ENCODE measurements around the gene HLTF. TPM values are rescaled to one million over a fixed set of nuclear protein-coding genes. Genes with fewer than 3 reads are reported as not detected.
"Not testable (repeated sequence)": the region's sequence is repeated elsewhere in the genome, so short reads cannot be mapped to it uniquely, and the experiment has no call there.

HLTF gene
- total RNA-seq, 1 donor from 2014 or later, result 21.6 TPM

DNA sequence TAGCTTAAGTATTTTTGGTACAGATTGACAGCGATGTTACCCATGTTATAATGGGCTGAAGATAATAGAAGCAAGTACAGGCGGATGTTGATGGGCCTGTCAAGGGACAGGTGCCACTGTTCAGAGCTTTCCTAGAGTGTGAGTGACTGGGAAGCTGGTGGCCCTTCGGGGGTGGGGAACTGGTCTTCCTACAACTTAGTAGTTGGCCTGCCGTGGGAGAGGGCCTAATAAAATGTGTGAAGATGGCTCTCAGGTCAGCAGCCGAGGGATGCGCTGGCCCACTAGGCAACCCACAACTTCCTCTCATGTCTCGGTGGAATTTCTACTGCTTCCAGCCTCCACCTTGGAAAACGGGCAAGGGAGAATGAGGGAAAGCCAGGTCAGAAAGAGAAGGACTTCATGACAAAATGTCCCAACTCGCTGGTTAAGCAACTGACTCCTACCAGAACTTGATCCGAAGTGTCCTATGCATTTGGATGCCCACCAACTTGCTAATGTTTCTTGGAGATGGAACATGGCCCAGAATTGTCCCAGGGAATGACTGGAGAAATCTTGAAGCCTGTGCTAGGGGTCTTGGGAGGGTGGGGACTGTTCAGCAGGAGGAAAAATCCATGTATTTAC lies 93.6 kb downstream of the HLTF start:
- Histone ChIP-seq H3K36me3 (ENCODE audit: control insufficient read depth, insufficient read depth, low read length) (no peaks in the 10 kb centered on the region), H3K4me3 (ENCODE audit: low read depth, low read length) (no peak overlapping the region), H3K27me3 (ENCODE audit: control insufficient read depth, insufficient read depth, low read length) (no peaks in the 10 kb centered on the region)
- no peak for DNase-seq (ENCODE audit: low read depth)
- TF ChIP-seq, protein P1, sequence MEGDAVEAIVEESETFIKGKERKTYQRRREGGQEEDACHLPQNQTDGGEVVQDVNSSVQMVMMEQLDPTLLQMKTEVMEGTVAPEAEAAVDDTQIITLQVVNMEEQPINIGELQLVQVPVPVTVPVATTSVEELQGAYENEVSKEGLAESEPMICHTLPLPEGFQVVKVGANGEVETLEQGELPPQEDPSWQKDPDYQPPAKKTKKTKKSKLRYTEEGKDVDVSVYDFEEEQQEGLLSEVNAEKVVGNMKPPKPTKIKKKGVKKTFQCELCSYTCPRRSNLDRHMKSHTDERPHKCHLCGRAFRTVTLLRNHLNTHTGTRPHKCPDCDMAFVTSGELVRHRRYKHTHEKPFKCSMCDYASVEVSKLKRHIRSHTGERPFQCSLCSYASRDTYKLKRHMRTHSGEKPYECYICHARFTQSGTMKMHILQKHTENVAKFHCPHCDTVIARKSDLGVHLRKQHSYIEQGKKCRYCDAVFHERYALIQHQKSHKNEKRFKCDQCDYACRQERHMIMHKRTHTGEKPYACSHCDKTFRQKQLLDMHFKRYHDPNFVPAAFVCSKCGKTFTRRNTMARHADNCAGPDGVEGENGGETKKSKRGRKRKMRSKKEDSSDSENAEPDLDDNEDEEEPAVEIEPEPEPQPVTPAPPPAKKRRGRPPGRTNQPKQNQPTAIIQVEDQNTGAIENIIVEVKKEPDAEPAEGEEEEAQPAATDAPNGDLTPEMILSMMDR (IDR thresholded peaks at IDR 0.05; ENCODE audit: insufficient read depth, low read length, poor library complexity, severe bottlenecking), result no peak

DNA sequence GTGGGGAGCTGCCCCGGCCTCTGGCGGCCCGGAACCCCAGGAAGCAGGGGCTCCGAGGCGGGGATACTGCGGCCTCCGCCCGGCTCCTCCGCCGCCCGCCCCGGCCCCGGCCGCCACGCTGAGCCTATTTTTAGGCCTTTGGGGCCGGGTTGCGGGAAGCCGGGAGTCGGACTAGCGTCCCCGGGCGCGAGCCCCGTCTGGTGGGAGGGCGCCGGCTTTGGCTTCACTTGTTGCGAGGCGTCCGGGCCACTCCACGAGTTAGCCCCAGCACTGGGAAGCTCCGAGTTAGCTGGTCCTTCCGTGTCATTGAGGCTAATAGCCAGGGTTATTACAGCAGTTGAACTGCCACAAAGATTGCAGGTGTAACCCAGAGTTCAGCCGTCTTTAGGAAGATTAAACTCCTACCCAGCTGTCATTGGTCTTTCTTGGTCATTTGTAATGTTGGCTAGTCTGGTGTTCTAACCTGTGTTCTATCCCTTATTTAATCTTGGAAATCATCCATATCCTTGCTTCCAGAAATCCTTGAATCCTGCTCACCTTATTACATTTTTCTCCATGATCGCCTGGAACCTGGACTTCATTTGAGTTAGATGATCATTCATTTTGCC lies 94.2 kb downstream of the HLTF start:
- TF ChIP-seq, protein P1 (IDR thresholded peaks at IDR 0.05; ENCODE audit: insufficient read depth, low read length, poor library complexity, severe bottlenecking), result no peak
- H3K27me3 ChIP-seq (ENCODE audit: control insufficient read depth, insufficient read depth, low read length), result no peaks in the 10 kb centered on the region
- H3K36me3 ChIP-seq (ENCODE audit: control insufficient read depth, insufficient read depth, low read length), result no peaks in the 10 kb centered on the region
- no peak for DNase-seq (ENCODE audit: low read depth)
- peak overlapping the region; percentile 64 for H3K4me3 ChIP-seq (ENCODE audit: low read depth, low read length)

DNA sequence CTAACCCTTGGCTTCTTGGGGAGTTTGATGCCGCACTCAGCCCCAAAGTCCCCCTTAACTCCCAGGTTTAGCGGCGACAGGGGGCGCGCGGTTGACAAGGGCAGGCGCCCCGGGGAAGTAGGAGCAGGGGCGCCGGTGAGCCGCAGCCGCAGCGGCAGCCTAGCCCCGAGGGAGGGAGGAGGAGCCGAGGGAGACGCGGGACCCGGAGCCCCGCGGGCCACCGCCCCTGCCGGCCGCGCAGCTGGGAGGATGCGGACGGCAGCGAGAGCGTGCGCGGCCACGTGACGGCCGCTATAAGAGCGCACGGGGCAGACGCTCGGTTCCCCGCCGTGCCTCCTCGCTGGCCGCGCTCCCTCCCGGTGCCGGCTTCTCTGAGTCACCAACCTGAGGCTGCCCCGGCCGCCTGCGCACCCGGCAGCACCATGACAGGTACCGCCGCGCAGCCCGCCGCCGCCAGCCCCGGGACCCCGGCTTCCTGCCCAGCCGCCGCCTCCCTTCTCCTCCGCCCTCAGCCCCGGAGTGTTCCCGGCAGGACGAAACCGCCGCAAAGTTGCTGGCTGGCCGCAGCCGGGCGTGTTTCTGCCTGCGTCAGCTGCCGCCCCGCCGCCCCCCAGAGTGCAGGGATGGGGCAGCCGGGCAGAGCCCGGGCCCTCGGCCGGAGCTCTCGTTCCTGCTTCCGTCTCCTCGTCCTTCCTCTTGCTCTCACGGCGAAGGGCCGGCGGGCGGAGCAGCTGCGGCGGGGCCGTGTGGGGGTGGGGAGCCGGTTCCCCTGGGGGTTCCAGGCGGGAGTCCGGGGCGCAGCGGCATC lies 94.9 kb downstream of the HLTF start, which contains the start of gene GYG1:
GYG1 (plus strand) TSS at position 322 of the 808 bp plus-strand sequence; CDS start at position 423, 101 bp downstream.
- H3K27me3 ChIP-seq (ENCODE audit: control insufficient read depth, insufficient read depth, low read length), result no peaks in the 10 kb centered on the region
- no peak for DNase-seq (ENCODE audit: low read depth)
- H3K36me3 ChIP-seq (ENCODE audit: control insufficient read depth, insufficient read depth, low read length), result no peaks in the 10 kb centered on the region
- TF ChIP-seq, protein P1 (IDR thresholded peaks at IDR 0.05; ENCODE audit: insufficient read depth, low read length, poor library complexity, severe bottlenecking), result peak; percentile 34
- peak within 1 kb of the TSS; percentile 64 for H3K4me3 ChIP-seq (ENCODE audit: low read depth, low read length)

DNA sequence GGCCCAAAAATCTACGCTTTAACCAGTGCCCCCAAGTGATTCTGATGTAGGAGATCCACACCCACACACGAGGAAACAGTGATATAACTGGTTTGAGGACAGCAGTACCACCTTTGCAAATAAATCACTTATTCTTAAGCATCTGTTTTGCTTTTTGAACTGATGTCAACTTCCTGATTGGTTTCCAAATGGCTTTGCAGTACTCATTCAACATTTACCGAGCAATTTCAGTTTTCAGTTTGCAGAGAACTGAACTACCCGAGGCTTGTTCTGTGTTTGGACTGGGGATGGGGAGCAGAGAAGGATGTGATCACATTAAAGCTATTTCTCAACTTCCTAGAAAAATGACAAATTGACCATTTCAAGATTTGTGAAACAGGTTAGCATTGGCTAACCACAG lies 96.1 kb downstream of the HLTF start:
- no peaks in the 10 kb centered on the region for H3K27me3 ChIP-seq (ENCODE audit: control insufficient read depth, insufficient read depth, low read length)
- H3K4me3 ChIP-seq (ENCODE audit: low read depth, low read length), result no peak overlapping the region
- TF ChIP-seq, protein P1 (IDR thresholded peaks at IDR 0.05; ENCODE audit: insufficient read depth, low read length, poor library complexity, severe bottlenecking), result no peak
- no peaks in the 10 kb centered on the region for H3K36me3 ChIP-seq (ENCODE audit: control insufficient read depth, insufficient read depth, low read length)
- no peak for DNase-seq (ENCODE audit: low read depth)

DNA sequence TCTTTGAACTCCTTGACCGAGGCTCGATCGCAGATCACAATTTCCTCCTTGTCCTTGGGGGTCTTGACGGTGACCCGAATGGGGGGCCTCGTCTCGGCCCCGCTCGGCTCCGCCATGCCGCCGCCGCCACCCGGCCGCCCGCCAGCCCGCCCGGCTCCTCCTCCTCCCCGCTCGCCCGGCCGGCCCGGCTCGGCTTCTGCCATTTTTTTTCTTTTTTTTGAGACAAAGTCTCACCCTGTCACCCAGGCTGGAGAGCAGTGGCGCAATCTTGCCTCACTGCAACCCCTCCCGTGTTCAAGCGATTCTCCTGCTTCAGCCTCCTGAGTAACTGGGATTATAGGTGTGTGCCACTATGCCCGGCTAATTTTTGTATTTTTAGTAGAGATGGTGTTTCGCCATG lies 98.8 kb downstream of the HLTF start:
- H3K4me3 ChIP-seq (ENCODE audit: low read depth, low read length); H3K36me3 ChIP-seq (ENCODE audit: control insufficient read depth, insufficient read depth, low read length); DNase-seq (ENCODE audit: low read depth); H3K27me3 ChIP-seq (ENCODE audit: control insufficient read depth, insufficient read depth, low read length): not testable (repeated sequence)

DNA sequence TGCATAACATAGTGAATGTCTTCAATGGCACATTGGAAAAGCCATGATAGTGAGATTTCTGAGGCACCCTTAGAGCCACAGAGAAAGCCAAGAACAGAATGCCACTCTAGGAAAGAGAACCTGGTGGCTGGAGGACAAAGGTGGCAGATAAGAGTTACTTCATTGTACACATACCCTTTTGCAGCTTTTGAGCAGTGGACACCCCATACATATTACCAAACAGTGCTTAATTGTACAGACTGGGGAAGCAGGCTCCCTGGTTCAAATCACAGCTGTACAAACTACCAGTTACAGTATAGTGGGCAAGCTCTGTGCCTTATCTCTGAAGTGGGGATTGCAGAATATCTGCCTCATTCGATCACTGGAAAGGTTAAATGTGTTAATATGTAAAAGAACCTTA lies 105.1 kb downstream of the HLTF start:
- no peak for DNase-seq (ENCODE audit: low read depth)
- H3K27me3 ChIP-seq (ENCODE audit: control insufficient read depth, insufficient read depth, low read length), result no peaks in the 10 kb centered on the region
- TF ChIP-seq, protein P1 (IDR thresholded peaks at IDR 0.05; ENCODE audit: insufficient read depth, low read length, poor library complexity, severe bottlenecking), result no peak
- H3K4me3 ChIP-seq (ENCODE audit: low read depth, low read length), result no peak overlapping the region
- no peaks in the 10 kb centered on the region for H3K36me3 ChIP-seq (ENCODE audit: control insufficient read depth, insufficient read depth, low read length)

Data from kidney epithelial cell (primary cell).